Fibroblast of skin of back (primary cell): Measurements from ENCODE around the gene PIEZO2.
"Not testable (repeated sequence)": the region's sequence is repeated elsewhere in the genome, so short reads cannot be mapped to it uniquely, and the experiment has no call there.

Source experiments
- DNase-seq: peaks from one replicate; pipeline ENCODE4 v3.0.0-alpha.2; 2013

Gene PIEZO2

DNA sequence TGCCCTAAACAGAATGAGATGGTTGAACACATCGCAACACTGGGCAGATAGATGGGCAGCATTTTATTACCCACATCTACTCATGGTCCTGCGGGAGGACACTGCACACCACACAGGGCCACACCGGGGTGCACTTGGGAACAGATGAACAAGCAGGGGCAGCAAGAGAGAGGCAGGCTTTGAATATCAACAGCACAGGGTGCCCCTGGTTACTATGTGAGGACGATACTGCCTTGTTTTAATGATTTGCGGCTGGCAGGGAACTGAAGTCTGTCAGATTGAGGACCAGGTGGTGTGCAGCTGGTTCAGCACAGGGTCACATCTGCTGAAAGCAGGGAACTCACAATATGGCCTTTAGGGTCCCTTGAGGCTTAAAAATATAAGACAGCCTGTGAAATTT is 195.7 kb downstream of the PIEZO2 start:
- no peak for DNase-seq

DNA sequence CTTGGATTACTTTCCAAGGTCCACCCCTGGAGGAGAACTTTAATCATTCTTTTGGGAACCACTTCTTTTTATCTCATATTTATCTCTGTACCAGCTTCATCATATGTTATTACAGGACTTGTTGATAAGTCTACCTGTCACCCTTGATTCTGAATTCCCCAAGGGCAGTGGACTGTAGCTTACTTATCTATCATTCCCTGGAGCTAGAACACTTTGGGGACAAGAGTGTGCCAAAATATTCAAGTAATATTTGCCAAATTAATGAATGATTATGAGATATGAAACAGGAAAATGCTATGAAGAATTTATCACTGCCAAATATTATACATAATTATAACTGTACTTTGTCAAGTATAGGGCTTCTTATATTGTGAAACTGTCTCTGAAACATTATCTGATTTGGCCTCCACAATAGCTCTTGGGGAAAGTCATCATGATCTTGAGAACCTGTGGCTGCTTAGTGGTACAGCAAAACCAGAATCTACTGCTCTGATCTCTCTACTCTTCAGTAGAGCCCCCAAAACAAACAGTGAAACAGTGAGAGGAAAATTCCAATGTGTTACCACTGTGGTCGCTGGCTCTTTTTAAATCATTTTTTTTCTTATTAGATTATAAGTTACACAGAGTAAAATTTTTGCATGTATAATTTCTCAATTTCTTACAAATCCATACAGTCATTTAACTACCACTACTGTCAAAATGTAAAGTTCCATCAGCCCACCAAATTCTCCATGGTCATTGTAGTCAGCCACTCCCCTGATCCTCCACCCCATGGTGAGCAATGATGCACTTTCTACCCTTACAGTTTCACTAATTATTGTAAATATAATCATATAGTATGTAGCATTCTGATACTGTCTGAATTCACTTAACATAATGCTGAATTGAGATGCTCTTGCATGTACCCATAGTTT is 197.5 kb downstream of the PIEZO2 start:
- DNase-seq, result no peak

DNA sequence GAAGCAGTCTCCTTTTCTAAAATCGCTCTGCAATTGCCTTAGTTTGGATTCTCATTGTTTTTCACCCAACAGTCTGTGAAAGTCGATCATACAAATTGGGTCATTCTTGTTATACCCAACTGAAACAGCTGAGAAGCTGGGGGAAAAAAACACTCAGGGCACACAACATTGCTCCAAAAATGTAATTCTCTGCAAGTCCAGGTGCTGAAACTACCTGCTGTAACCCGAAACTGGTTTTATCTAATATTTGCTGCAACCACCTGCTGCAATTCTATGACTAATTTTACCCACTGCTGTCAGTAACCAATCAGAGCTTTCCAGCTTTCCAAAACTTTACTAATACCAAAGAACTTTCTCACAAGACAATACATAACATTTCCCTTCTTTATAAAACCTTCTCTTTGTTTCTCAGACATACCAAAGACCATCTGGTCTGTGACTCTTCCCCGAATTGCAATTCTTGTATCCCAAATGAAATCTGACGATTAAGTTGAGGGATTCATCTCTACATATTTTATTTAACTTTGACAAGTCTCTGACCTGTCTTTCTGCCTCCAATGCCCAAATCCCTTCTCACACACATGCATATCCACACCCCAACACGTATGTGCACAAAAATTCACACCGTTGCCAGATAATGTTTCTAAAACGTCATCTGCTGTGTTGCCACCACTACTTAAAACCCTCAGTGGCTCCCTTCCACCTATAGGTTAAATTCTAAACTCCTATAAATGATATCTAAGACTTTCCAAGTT is 198.3 kb downstream of the PIEZO2 start:
- DNase-seq, result no peak

DNA sequence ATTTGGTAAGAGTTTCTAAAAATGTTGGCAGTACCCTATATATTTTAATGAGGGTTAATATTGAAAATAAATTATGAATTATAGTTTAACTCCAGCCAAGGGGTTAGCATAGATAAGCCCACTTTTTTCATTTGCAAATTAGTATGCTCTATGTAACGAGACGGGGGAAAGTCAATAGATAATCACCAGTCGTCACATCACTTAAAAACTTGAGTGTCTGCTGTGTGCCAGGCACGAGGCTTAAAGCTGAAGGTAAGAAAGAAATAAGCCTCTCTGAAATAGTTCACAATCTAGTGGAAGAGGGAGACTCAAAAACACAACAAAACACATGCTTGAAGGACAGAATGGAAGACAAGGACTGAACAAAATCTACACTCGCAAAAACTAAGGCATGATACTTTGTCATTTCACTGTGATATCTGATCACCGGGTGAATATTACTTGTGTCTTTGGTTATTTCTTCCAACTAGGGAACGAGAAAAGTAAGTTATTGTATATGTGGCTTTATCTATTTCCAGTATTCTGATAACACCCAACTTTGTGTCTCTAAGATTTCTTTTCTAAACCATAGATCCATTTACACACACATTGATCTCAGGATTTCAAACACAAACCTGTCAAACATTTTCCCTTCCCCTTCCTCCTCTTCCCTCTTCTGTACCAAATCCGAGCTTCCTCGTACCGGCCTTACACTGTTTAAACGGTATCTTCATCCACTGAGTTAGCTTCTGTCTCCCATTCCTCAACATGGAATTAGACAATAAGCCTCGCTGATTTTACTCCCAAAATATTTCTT is 199.1 kb downstream of the PIEZO2 start:
- DNase-seq, result no peak

DNA sequence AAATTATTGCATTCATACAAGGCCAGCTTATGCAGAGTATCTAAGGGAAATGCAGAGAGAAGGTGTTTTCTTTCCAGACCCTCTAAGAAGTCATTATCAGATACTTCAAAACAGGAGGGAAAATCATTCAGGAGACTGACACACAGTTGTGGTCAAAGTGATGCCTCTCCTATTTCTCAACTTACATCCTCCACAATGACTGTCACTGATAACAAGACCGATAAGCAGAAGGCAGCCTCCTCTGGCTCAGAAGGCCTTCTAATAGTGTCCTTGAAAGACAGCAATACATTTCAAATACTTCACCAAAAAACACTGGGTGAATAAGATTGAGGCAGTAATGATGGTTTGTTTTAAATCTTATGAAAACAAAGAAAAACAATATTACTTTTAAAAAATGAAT is 199.7 kb downstream of the PIEZO2 start:
- DNase-seq, result no peak

DNA sequence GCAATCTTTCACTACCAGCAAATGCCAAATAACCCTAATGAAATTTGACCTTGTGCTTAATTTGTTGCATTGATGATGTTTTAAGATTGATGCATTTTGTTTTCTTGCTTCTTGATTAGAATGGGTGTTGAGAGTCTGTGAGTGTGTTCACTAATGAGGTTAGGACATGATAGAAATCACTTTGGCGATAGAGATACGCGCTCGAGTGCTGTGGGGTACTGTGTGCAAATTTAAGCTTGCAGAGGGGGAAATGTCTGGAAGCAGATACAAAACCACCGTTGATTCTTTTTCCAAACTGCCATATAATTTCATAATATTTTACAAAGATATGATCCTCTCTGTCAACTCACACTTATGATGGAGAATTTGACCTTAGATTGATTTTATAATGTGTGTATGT is 200.9 kb downstream of the PIEZO2 start:
- DNase-seq, result no peak

DNA sequence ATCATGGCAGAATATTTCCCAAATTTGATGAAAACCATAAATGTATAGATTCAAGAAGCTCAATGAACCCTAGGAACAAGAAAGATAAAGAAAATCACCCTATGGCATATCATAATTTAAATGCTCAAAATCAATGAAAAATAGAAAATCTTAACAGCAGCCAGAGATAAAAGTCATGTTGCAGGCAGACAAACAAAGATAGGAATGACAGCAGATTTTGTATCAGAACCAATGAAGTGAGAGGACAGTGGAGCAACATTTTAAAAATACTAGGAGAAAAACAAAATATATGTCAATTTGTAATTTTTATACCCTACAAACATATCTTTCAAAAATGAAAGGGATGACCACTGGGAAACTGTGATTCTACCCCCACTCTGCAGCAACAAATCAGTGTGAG is 203.3 kb downstream of the PIEZO2 start:
- no peak for DNase-seq

DNA sequence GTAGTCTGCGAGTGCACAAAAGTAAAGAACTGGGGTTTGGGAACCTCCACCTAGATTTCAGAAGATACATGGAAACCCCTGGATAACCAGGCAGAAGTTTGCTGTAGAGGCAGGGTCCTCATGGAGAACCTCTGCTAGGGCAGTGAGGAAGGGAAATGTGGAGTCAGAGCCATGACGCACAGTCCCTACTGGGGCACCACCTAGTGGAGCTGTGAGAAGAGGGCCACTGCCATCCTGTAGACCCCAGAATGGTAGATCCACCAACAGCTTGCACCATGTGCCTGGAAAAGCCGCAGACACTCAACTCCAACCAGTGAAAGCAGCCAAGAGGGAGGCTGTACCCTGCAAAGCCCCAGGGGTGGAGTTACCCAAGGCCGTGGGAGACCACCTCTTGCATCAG is 206.4 kb downstream of the PIEZO2 start:
- no peak for DNase-seq

DNA sequence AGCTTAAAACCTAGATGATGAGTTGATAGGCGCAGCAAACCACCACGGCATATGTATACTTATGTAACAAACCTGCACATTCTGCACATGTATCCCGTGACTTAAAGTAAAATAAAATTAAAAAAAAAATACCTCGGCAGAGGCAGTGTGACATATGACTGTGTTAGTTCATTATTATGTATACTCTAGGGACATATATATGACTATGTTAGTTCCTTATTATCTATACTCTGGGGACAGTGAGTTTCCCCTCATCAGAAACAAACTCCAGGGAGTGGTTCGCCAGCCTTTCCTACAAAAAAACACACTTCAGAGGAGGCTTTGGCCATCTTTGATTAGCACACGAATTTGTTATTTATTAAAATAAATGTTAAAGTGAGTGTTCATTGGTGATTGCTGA is 209.5 kb downstream of the PIEZO2 start:
- DNase-seq, result no peak

DNA sequence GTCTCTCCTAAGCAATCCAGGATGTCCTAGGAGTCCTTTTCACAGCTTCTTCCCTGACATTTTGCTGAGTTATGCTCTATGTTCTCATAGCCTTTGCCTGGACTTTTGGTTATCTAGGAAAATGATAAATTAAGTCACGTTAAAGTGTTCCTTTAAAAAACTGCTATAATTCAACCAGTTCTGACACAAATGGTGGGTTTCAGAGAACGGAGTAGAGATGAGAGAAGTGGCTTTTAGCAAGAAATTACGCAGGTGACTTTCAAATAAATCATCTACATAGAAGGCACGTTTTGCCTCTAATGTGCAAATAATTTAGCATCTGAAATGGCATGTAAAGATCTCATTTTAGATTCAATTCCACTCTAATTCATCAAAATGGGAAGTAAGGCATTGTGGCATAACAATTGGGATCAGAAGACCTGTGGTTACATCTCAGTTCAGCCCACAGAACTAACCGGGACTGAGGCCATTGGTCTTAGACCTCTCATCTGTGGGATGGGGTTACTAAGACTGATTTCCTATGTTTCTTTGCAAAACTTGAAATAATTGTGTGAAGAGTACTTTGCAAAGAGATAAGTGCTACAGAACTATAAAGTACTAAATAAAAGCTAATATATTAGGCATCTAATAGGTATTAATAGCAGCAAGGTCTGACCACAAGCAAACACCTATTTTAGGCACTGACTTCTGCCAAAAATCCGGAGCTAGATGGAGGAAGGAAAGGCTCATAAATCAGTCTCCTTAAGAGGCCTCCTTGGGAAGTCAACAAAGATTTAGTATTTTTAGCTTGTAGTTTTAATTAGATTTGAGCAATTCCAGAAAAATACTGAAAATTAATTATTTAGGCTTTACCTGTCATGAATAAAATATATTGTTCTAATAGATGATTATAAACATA is 211.4 kb downstream of the PIEZO2 start:
- DNase-seq, result no peak

DNA sequence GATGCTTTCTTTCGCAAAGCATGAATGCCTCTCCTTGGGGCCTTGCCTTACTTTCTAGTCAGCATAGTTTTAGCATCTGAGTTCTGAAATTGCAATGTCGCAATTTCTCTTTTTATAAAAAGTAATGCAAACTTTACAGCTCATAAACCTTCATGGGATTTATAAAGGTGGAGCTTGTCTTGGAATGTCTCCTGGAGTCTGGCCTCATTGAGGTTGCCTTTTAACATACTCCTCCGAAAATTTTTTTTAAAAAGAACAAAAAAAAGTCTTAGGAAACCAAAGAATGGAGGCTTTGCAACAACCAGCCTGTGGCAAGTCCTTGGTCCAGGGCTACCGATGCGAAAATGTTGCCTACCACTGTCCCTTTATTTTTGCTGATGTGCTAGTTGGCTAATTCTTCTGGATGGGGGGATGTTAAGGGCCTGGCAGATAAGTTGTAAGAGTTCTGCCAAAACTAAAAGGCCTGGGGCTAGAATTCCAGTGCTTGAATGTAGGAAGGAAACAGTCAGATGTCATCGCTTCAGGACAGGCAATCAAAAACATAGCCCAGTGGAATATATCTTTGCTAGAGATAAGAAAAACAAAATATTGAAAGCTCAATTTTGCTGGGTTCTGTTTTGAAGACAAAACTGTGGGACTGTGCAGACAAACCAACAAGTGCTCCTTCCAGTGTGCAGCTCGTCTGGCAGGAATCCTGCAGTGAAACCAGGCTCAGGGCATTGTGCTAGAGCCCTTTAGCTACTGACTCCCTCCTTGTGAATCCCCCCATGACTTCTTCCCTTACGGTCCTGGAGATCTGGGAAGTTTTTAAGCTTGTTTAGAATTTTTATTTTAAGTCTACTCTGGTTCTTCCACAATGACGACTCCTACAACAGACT is 213.0 kb downstream of the PIEZO2 start:
- peak; percentile 54 for DNase-seq

DNA sequence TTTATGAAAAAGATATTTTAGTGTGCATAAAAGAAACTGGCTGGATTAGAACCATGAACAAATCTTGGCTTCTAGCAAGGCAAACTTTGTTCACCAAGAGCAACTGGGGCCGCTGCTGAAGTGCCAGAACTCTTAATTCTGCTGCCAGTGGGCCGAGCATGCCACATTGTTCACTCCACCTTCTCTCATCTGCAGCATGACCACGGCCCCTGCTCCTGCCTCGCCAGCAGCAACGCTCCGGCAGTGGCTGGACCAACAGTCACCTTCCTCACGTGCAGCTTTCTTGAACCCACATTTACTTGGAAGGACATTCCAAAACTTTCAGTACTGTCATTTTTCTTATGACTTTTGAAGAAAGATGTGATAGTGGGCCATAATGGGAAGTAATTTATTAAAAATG is 213.8 kb downstream of the PIEZO2 start:
- DNase-seq, result no peak

DNA sequence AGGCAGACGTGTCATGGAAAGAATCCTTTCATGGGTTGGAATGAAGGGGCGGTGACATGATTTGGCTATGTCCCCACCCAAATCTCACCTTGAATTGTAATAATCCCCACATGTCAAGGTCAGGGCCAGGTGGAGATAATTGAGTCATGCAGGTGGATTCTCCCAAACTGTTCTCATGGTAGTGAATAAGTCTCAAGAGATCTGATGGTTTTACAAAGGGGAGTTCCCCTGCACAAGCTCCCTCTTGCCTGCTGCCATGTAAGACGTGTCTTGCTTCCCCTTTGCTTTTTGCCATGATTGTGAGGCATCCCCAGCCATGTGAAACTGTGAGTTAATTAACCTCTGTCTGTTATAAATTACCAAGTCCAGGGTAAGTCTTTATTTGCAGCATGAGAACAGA is 215.7 kb downstream of the PIEZO2 start:
- DNase-seq, result not testable (repeated sequence)

DNA sequence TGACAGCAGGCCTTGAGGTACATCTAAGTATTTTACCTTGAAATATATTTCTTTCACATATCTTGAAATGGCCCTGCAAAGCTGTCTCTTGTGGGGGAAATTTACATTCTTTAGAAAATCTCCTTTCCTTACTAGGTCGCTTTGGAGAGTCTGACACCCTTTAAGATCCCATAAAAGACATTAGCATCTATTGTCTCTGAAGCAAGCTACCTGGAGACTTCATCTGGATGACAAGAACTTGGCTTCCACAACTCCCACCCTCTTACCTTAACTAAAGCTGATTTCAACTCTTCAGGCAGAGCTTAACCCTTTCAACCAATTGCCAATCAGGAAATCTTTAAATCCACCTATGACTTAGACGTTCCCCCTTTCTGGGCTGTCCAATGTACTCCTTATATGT is 219.3 kb downstream of the PIEZO2 start:
- DNase-seq, result no peak

DNA sequence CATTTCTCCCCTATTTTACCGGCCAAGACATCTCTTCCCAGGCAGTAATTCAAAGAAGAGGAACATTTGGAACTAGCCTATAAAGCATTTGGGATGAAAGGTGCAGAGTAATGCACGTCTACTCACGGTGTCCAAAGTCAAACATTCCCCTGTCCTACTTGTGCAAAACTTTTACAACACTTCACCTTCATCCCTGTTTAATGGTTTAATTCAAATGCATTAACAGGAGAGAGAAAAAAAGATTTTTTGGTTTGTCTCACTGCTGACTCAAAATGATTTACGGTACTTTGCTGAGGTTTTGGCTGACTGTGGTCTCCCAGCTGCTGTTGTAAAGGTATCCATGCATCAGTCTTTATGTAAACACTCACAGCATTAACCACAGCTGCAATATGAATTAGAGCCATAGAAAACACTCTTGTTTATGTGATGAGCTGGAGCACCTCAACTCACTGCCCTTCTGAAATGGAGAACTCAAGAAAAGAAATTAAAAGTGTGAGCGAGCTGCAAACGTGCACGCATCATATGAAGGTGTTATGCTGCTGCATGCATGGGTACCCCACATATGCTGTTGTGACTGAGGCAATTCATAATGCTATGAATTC is 220.5 kb downstream of the PIEZO2 start:
- DNase-seq, result peak; percentile 47

DNA sequence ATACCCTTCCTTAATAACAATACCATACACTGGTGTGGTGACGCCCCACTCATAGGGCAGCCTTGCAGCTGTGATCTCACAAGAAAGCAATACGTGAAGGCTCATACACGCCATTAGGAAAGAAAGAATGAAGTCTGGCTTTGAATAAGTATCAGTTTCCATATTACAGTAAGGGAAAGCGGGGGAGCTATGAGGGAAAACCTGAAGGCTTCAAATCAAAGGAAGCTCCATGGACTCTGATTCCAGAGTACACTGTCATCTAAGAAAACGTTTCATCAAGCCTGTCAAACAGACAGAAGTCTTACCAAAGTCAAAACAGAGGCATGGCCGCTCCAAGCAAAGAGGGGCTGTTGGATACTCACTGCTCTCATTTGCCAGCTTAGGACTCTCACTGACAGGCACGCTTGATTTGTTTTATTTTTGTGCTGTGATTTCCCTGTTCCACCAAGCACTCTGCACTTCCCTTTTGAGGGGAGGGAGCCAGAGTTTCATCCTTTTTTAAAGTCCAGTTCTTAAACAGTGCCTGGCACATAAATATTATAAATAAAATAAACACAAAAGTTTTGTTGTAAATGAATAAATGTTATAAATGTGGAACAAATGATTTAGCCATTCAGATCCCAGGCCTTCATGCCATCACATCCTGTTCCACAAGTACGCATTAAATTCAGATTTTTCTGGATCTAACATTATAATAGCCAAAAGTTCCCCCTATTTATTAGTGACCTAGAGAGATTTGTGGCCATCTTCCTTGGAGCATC is 221.2 kb downstream of the PIEZO2 start:
- DNase-seq, result peak; percentile 9

DNA sequence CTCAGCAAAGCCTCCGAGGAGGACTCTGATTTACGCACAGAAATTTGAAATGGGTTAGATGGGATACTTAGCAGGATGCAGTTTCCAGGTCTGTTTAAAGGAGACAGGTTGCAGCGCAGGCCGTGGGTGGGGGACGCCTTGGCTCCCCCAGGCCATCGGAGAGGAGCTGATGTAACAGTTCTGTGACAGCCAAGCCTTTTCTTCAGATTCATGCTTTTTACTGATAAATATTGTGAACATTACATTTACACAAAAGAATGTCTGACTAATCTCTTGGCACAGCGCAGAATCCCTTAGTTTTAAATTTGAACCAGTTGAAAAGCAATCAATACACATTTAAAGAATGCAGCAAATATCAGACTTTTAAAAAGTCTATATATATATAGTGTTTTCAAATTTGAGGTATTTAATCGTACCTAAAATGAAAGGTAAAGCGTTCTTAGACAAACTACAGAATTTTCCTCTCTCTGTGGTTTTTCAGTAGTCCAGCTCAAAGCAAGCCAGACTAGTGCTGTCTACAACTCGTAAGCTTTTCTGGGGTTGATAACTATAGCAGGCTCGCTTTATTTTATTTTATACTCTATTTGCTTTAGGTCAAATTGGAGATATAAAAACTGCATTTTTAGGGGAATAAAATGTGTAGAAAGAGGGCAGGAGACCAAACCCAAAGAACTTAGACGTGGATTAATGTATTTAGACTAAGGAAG is 221.9 kb downstream of the PIEZO2 start:
- peak; percentile 80 for DNase-seq

DNA sequence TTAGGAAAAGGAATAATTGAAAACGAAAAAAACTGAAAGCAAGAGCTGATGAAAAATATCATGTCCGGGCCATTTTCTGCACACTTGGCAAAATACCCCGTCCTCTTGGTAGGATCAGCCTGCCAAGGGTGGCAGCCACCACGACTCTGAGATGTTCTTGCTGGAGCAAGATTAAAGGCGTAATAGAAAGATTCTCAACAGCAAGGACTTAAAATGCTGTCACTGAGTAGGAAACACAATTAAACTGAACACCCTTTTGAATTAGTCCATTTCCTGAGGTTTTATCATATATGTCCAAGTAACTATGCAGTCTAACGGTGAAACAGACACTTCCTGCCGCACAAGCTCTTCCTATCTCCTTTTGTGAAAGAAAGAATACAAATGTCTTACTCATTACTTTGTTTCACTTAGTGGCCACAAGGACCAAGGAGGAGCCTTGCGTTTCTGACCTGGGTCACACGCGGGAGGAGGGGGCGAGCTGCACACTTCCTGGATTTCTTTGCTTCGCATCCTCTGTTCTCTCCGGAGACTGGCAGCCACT is 222.7 kb downstream of the PIEZO2 start:
- peak; percentile 65 for DNase-seq

DNA sequence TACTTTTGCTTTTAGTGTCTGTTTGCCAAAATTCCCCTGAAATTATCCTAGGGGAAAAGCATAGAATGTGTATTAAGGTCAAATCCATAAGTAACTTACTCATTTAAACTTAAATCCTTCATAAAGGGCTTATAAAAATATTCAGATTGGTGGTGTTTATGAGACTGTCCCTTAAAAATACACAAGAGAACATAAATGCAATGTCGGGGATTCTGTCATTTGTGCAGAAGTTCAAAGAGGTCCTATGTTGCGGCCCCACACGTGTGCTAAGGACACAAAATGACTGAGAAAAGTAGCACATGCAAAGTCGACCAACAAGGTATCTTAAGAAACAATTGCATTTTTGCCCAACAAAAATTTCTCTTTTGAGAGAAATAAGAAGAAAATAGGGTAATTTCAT is 225.1 kb downstream of the PIEZO2 start:
- DNase-seq, result no peak
